H9 (cell line): ENCODE data around the gene NPAS3. TPM values are rescaled to one million over a fixed set of nuclear protein-coding genes. Genes with fewer than 3 reads are reported as not detected.

Experiments
- DNase-seq: peaks from one replicate; pipeline ENCODE4 v3.0.0-alpha.2; 2017
- H2AFZ ChIP-seq: one replicate; pipeline ENCODE4 v1.6.1; 2013; ENCODE audit warnings: mild to moderate bottlenecking, low read length, control low read depth, moderate library complexity
- H2AK5ac ChIP-seq: 2 replicates; pipeline ENCODE4 v1.6.1; 2013; ENCODE audit warnings: low read length, control low read depth, mixed read lengths; ENCODE audit not compliant: insufficient read length
- H2BK120ac ChIP-seq: one replicate; pipeline ENCODE4 v1.6.1; 2013; ENCODE audit warnings: low read depth, mild to moderate bottlenecking, low read length, control low read depth, inconsistent platforms; ENCODE audit not compliant: poor library complexity, severe bottlenecking
- H2BK12ac ChIP-seq: 2 replicates; pipeline ENCODE4 v1.6.1; 2013; ENCODE audit warnings: low read length, control low read depth, mixed read lengths, low read depth; ENCODE audit not compliant: insufficient read length
- H2BK15ac ChIP-seq: 2 replicates; pipeline ENCODE4 v1.6.1; 2013; ENCODE audit warnings: low read depth, low read length, control low read depth
- H2BK20ac ChIP-seq: one replicate; pipeline ENCODE4 v1.6.1; 2013; ENCODE audit warnings: low read depth, mild to moderate bottlenecking, low read length, control low read depth, inconsistent platforms; ENCODE audit not compliant: poor library complexity, severe bottlenecking
- H2BK5ac ChIP-seq: 2 replicates; pipeline ENCODE4 v1.6.1; 2013; ENCODE audit warnings: low read length, control low read depth, mixed read lengths; ENCODE audit not compliant: insufficient read length
- H3K14ac ChIP-seq: 2 replicates; pipeline ENCODE4 v1.6.1; 2013; ENCODE audit warnings: low read length, control low read depth; ENCODE audit not compliant: insufficient read depth
- H3K18ac ChIP-seq: 2 replicates; pipeline ENCODE4 v1.6.1; 2013; ENCODE audit warnings: low read depth, mild to moderate bottlenecking, mixed read lengths, low read length, control low read depth; ENCODE audit not compliant: insufficient read length
- H3K23ac ChIP-seq: 2 replicates; pipeline ENCODE4 v1.6.1; 2013; ENCODE audit warnings: low read length, control low read depth, mixed read lengths, low read depth; ENCODE audit not compliant: insufficient read length
- H3K23me2 ChIP-seq: 2 replicates; pipeline ENCODE4 v1.6.1; 2013; ENCODE audit warnings: low read depth, mild to moderate bottlenecking, mixed read lengths, low read length, control low read depth; ENCODE audit not compliant: insufficient read length, poor library complexity, severe bottlenecking
- H3K27ac ChIP-seq: 2 replicates; pipeline ENCODE4 v1.5.1; 2013; ENCODE audit warnings: low read length, control low read depth, mixed read lengths, low read depth; ENCODE audit not compliant: insufficient read length
- H3K27me3 ChIP-seq: 2 replicates; pipeline ENCODE4 v1.6.1; 2013; ENCODE audit warnings: low read length, control low read depth, inconsistent platforms; ENCODE audit not compliant: insufficient read depth
- H3K4ac ChIP-seq: 2 replicates; pipeline ENCODE4 v1.6.1; 2013; ENCODE audit warnings: low read depth, mild to moderate bottlenecking, control low read depth, inconsistent platforms, low read length, moderate library complexity
- H3K4me1 ChIP-seq: 2 replicates; pipeline ENCODE4 v1.6.1; 2013; ENCODE audit warnings: low read length, control low read depth, inconsistent platforms; ENCODE audit not compliant: insufficient read depth
- H3K4me2 ChIP-seq: 2 replicates; pipeline ENCODE4 v1.6.1; 2013; ENCODE audit warnings: low read length, control low read depth, mixed read lengths; ENCODE audit not compliant: insufficient read length, insufficient read depth
- H3K56ac ChIP-seq: 2 replicates; pipeline ENCODE4 v1.6.1; 2013; ENCODE audit warnings: low read depth, mild to moderate bottlenecking, mixed read lengths, low read length, control low read depth; ENCODE audit not compliant: insufficient read length
- H3K79me1 ChIP-seq: 2 replicates; pipeline ENCODE4 v1.6.1; 2013; ENCODE audit warnings: low read depth, mild to moderate bottlenecking, moderate library complexity, low read length, control low read depth, inconsistent platforms; ENCODE audit not compliant: insufficient read depth, poor library complexity, severe bottlenecking
- H3K79me2 ChIP-seq: 2 replicates; pipeline ENCODE4 v1.6.1; 2013; ENCODE audit warnings: low read length, control low read depth, inconsistent platforms; ENCODE audit not compliant: insufficient read depth
- H3K9ac ChIP-seq: 2 replicates; pipeline ENCODE4 v1.6.1; 2013; ENCODE audit warnings: low read length, control low read depth, mixed read lengths; ENCODE audit not compliant: insufficient read length; ENCODE audit errors: extremely low read depth
- H3K9me3 ChIP-seq: one replicate; pipeline ENCODE4 v1.6.1; 2013; ENCODE audit warnings: low read depth, low read length, inconsistent platforms; ENCODE audit not compliant: control insufficient read depth
- H3T11ph ChIP-seq: one replicate; pipeline ENCODE4 v1.6.1; 2013; ENCODE audit warnings: mild to moderate bottlenecking, low read length, control low read depth, inconsistent platforms
- H4K20me1 ChIP-seq: one replicate; pipeline ENCODE4 v1.6.1; 2013; ENCODE audit not compliant: control insufficient read depth, insufficient read length, insufficient read depth
- H4K5ac ChIP-seq: 2 replicates; pipeline ENCODE4 v1.6.1; 2013; ENCODE audit warnings: low read depth, mild to moderate bottlenecking, mixed read lengths, low read length, control low read depth; ENCODE audit not compliant: insufficient read length
- H4K8ac ChIP-seq: replicated peaks from 2 replicates; pipeline ENCODE4 v1.6.1; 2013; ENCODE audit warnings: low read length, control low read depth, mixed read lengths, low read depth; ENCODE audit not compliant: insufficient read length
- H4K91ac ChIP-seq: 2 replicates; pipeline ENCODE4 v1.6.1; 2013; ENCODE audit warnings: low read depth, mild to moderate bottlenecking, moderate library complexity, mixed read lengths, low read length, control low read depth; ENCODE audit not compliant: insufficient read length
- H3K27ac Mint-ChIP-seq, 3 experiments: 2 replicates in 2 of 3; 3 replicates in 1 of 3; pipeline ENCODE4 v1.8.0; 2020 to 2021; ENCODE audit warnings: mixed read lengths in 3 of 3, mild to moderate bottlenecking in 1 of 3, moderate library complexity in 1 of 3
- H3K27me3 Mint-ChIP-seq: 2 replicates; pipeline ENCODE4 v1.8.0; 2021; ENCODE audit warnings: low read depth, mild to moderate bottlenecking, moderate library complexity, mixed read lengths
- H3K36me3 Mint-ChIP-seq, 3 experiments: 2 replicates in 2 of 3; 3 replicates in 1 of 3; pipeline ENCODE4 v1.8.0; 2020 to 2021; ENCODE audit warnings: low read depth in 3 of 3, mixed read lengths in 3 of 3; ENCODE audit not compliant: insufficient read depth in 1 of 3
- H3K4me1 Mint-ChIP-seq, 2 experiments: 2 replicates each; pipeline ENCODE4 v1.8.0; 2020; ENCODE audit warnings: mixed read lengths in 2 of 2
- H3K4me3 Mint-ChIP-seq, 2 experiments: 2 replicates in 1 of 2; 3 replicates in 1 of 2; pipeline ENCODE4 v1.8.0; 2020 to 2021; ENCODE audit warnings: mild to moderate bottlenecking in 2 of 2, mixed read lengths in 2 of 2, moderate library complexity in 1 of 2
- H3K9me3 Mint-ChIP-seq, 2 experiments: 2 replicates in 1 of 2; 3 replicates in 1 of 2; pipeline ENCODE4 v1.8.0; 2020; ENCODE audit warnings: mild to moderate bottlenecking in 2 of 2, mixed read lengths in 2 of 2, moderate library complexity in 1 of 2
- CTCF ChIP-seq: fragments of 200-600 bp; sonication (generic); conservative IDR thresholded peaks from 3 replicates; pipeline ENCODE4 v1.8.0; 2021; ENCODE audit warnings: antibody characterized with exemption, mild to moderate bottlenecking
- WGBS: extraction: QIAGEN DNeasy Blood & Tissue Kit; methylation state at CpG from one replicate; pipeline ENCODE4 v1.1.7; 2013; ENCODE audit warnings: missing lambda C conversion rate, low lambda C conversion rate, mixed read lengths; ENCODE audit not compliant: insufficient read length; ENCODE audit errors: extremely low coverage; 5-methylcytosine and 5-hydroxymethylcytosine counted together
- total RNA-seq: library from RNA; stranded (reverse); gene quantifications from 2 replicates; pipeline ENCODE4 v1.2.1, GENCODE V29; 2021

The NPAS3 gene
- total RNA-seq, 1 experiment from 2014 or later, result 0.17 TPM

DNA sequence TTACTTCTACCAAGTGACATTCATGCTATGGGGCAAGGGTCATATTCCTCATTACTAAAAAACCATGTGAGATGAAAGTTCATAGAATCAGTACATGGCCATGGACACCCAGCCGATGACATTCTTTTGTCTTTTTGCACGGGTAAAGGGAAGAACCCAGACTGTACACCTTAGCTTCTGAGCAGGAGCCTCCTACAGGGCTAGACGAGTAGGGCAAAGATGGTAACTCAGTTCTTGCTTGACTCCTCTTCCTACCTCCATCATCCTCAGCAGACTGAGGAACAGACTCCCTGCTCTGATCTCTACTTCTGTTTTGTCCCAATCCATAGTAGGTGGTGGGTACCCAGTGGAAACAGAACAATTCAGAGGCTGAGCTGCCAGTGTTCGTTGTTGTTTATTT, 281.3 kb downstream of the NPAS3 start:
- no peak overlapping the region for H3K4me3 Mint-ChIP-seq
- no peak overlapping the region for H3K18ac ChIP-seq
- H3K27ac Mint-ChIP-seq, result no peak overlapping the region
- no peak overlapping the region for H2BK15ac ChIP-seq
- no peak overlapping the region for H3K14ac ChIP-seq
- H2AK5ac ChIP-seq, result no peak overlapping the region
- DNase-seq, result no peak
- H3K79me2 ChIP-seq, result no peaks in the 10 kb centered on the region
- H3K23ac ChIP-seq, result no peak overlapping the region
- H3K27me3 ChIP-seq, result no peaks in the 10 kb centered on the region
- no peaks in the 10 kb centered on the region for H3K27me3 Mint-ChIP-seq
- no peak overlapping the region for H2BK120ac ChIP-seq
- H3K9ac ChIP-seq, result no peak overlapping the region
- H3K36me3 Mint-ChIP-seq, result no peaks in the 10 kb centered on the region; a peak in 1 of 7 replicates
- H3K4ac ChIP-seq, result no peak overlapping the region
- no peak overlapping the region for H3K56ac ChIP-seq
- H2AFZ ChIP-seq, result no peak overlapping the region
- no peak overlapping the region for H3K27ac ChIP-seq
- H2BK20ac ChIP-seq, result no peak overlapping the region
- no peaks in the 10 kb centered on the region for H4K20me1 ChIP-seq
- no peaks in the 10 kb centered on the region for H3K4me1 ChIP-seq
- H3T11ph ChIP-seq, result no peak overlapping the region
- peak; percentile 22; the same call in 1 of the 3 replicates for TF ChIP-seq CTCF
- no peaks in the 10 kb centered on the region for H3K9me3 ChIP-seq
- H3K4me1 Mint-ChIP-seq, result no peaks in the 10 kb centered on the region
- no peak overlapping the region for H4K8ac ChIP-seq
- no peaks in the 10 kb centered on the region for H3K23me2 ChIP-seq
- H3K9me3 Mint-ChIP-seq, result no peaks in the 10 kb centered on the region
- no peak overlapping the region for H4K5ac ChIP-seq
- no peak overlapping the region for H2BK12ac ChIP-seq
- WGBS, result no CpG with 5 or more reads among the region's 4 CpGs
- no peak overlapping the region for H3K4me2 ChIP-seq
- H3K79me1 ChIP-seq, result no peaks in the 10 kb centered on the region
- H2BK5ac ChIP-seq, result no peak overlapping the region
- H4K91ac ChIP-seq, result no peak overlapping the region
